Measurements from ENCODE around the gene SERPINF2.
"Not testable (repeated sequence)": the region's sequence is repeated elsewhere in the genome, so short reads cannot be mapped to it uniquely, and the experiment has no call there.

SERPINF2 gene

DNA sequence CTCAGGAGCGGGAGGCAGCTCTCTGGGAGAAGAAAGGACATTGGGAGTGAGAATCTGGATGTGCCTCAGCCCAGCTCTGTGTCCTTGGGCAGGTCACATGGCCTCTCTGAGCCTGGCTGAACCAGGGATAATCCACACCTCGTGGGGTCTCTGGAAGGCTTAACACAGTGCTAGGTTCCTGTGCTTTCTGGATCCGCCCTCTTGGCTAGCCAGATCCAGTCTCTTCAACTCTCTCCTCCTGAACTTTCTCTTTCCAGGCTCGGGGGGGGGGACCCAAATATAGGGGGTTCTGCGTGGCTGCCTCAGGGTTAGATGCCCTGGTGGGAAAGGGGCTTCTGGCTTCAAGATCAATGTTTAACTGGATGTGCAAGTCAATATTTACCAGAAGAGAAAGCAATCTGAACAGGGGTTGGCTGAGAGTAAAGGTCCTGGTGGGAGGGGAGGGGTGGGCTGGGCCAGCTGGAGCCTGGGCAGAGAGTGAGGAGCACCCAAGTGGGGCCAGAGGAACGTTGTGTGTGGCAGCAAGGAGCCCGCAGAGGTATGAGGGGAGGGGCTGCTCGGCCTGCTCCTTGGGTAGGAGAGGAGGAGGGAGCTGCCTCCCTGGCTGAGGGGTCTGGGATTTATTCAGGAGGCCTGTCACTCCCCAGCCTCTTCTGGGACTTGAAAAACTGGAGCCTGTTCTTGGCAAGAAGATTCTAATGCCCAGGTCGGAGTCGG lies at the start of gene SERPINF2:
TSS of gene SERPINF2 (plus strand) at position 501 of the 717 bp plus-strand sequence. CDS start 2,125 bp downstream, outside the sequence.
- no peak for DNase-seq

DNA sequence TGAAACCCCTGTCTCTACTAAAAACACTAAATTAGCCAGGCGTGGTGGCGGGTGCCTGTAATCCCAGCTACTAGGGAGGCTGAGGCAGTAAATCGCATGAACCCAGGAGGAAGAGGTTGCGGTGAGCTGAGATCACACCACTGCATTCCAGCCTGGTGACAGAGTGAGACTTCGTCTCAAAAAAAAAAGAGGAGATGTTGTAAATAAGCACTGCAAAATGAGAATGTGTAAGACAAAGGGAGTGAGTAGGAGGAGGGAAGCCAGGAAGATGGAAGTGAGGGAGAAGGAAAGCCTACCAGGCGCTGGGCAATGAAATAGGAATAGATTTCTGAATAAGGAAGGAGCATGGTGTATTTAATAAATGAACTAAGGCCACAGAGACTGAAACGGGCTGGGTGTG lies 49.3 kb upstream of the SERPINF2 start:
- DNase-seq = no peak

DNA sequence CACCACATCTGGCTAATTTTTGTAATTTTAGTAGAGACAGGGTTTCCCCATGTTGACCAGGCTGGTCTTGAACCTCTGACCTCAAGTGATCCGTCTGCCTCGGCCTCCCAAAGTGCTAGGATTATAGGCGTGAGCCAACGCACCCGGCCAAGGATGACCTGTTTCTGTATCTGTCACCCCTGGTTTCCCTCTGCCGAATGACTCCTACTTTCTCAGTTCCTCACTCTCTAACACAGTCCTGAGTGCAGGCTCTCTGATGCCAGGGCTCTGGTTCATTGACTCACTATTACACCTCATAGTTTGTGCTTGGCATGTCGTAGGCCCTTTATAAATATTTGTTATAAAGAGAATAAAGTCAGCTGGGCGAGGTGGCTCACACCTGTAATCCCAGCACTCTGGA lies 47.3 kb upstream of the SERPINF2 start:
- no peak for DNase-seq

DNA sequence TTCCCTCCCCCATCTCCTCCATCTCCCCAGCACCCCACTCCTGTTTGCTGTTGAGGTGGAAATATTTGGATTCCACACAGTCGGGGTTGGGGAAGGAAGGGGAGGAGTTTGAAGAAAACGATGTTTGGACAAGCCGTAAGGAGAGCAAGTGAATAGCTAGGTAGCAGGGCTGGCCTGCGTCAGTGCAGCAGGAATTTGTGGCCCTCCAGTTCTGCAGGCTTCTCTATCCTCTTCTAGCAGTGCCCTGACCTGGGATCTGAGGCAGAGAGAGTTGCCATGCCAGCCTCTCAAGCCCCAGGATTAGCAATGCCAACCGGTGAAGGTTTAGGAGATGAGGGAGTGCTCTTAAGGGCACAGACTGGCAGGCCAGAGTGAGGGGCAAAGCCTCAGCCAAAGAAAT lies 45.0 kb upstream of the SERPINF2 start:
- no peak for DNase-seq

DNA sequence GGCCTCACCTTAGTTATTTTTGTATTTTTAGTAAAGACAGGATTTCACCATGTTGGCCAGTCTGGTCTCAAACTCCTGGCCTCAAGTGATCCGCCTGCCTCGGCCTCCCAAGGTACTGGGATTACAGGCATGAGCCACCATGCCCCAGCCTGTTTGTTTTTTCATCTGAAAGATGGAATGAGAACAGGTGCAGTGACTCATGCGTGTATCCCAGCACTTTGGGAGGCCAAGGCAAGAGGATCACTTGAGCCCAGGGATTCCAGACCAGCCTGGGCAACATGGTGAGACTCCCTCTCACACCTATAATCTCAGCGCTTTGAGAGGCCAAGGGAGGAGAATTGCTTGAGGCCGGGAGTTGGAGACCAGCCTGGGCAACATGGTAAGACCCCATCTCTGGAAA lies 42.8 kb upstream of the SERPINF2 start:
- not testable (repeated sequence) for DNase-seq

DNA sequence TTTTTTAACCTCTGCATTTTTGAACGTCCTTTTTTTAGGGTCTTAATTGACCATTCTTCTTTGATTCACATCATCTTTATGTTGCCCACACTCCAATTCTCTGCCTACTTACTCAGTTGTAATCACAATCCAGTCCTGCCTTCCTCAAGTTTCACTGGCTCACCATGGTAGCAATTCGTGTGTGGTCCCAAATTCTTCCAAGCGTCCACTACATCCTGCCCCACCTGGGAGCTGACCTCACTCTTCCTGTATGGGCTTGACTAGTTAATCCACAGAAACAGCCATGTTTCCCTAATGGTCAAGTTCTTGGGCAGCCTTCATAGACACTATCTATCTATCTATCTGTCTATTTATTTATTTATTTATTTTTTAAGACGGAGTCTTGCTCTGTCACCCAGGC lies 39.6 kb upstream of the SERPINF2 start:
- DNase-seq = no peak

DNA sequence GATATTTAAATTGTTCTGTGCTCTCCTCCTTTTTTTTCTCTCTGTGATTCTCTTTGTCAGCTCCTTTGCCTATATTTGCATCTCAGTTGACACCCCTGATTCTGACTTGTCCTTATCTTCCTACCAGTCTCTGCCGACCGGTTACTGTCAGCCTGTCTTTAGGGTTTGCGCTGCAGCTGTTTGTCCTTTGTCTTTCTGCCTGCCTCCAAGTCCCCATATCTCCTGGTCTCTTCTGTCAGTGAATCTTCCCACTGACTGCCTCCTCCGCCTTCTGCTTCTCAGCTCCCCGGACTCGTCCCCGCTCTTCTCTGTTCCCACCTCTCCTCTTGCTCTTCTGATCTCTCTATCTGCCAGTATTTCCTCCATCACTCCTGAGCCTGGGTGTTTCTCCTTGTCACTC lies 37.7 kb upstream of the SERPINF2 start:
- DNase-seq = peak; percentile 68

DNA sequence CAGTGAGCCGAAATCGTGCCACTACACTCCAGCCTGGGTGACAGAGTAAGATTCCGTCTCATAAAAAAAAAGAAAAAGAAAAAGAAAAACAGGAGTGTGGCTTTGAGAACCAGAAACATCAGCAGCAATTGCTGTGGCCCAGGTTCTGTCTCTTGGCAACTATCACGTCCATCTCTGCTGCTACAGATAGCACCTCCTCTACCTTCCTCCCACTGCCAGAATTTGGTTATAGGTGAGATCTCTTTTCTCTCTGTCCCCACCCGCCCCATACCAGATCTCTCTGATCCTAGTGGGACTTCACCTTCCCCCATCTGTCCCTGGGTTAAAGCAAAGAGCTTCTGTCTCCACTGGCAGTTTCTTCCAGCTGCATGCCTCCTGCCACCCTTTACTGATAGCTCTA lies 35.6 kb upstream of the SERPINF2 start:
- DNase-seq = no peak

DNA sequence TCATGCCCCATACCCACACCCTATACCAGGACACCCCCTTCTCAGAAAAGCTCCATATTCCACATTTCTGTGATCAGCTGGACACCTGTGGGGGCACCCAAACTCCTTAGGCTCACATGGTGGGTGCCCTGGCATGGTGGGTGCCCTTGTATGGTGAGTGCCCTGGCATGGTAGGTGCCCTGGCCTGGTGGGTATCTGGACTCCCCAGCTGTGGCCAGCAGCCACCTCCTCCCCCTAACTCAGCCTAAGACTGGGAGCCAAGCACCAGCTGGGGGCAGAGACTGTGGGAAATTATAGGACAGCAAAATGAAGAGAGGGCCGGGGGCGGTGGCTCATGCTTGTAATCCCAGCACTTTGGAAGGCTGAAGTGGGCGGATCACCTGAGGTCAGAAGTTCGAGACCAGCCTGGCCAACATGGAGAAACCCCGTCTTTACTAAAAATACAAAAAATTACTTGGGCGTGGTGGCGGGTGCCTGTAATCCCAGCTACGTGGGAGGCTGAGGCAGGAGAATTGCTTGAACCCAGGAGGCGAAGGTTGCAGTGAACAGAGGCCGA lies 33.8 kb upstream of the SERPINF2 start:
- DNase-seq = not testable (repeated sequence)

DNA sequence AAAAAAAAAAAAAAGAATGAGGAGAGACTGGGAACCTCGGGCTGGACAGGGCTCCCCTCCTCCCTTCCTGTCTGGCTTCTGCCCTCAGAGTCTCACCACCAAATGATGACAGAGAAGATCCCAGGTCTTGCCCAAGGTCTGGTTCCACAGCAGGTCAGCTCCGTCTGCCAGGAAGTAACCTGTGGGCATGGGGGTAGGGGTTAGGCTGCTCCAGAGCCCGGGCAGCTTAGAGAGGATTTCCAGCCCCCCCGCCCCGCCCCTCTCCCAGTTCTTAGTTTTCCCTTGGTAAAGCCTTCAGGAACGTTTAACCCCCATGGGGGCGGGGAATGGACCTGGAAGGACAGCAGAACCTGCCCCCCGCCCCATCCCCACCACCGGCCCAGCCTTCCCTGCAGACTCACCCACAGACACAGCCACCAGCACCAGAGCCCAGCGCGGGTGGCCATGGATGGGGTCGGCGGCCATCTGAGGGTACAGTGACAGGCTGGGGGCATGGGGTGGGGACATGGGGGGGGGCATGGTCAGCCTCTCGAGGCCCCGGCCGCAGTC lies 33.2 kb upstream of the SERPINF2 start:
- no peak for DNase-seq

DNA sequence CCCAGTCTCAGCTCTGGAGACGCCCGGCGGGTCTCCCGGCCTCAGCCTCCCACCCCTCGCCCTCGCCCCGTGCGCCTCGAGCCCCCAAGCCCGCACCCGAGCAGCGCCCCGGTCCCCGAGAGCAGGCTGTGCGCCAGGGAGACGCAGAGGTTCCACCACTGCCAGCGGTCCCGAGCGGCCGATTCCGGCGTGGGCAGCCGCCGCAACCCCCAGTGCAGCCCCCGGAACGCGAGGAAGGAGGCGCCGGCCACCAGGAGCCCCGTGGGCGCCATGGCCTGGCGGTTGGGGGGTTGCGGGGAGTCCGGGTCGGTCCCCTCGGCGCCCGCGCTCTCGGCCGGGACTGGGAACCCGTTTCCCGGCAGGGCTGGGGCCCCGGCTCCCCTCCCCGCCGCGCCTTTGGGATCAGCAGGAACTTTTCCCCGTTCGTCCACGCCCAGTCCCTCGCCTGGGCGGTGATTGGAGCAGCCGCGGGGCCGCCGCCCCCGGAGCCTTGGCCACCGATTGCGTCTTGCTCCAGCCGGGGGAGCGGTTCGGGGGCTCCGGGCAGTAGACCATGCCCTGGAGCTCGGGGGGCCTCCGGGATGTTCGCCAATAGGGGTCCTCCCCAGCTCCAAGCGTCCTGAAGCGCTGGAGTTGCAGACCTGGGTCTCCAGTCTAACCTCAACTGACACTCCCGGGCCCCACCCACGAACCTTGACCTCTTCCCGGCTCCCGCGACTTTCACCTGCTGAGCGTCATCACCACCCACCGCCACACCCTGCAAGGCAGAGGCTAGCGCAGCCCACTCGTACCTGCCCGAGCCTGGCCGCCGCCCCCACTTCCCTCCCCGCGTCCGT lies 32.5 kb upstream of the SERPINF2 start, which contains the start of gene TLCD2:
TSS of gene TLCD2 (minus strand) at position 407 of the 836 bp plus-strand sequence. CDS start at position 272, 135 bp downstream.
- peak; percentile 24 for DNase-seq

DNA sequence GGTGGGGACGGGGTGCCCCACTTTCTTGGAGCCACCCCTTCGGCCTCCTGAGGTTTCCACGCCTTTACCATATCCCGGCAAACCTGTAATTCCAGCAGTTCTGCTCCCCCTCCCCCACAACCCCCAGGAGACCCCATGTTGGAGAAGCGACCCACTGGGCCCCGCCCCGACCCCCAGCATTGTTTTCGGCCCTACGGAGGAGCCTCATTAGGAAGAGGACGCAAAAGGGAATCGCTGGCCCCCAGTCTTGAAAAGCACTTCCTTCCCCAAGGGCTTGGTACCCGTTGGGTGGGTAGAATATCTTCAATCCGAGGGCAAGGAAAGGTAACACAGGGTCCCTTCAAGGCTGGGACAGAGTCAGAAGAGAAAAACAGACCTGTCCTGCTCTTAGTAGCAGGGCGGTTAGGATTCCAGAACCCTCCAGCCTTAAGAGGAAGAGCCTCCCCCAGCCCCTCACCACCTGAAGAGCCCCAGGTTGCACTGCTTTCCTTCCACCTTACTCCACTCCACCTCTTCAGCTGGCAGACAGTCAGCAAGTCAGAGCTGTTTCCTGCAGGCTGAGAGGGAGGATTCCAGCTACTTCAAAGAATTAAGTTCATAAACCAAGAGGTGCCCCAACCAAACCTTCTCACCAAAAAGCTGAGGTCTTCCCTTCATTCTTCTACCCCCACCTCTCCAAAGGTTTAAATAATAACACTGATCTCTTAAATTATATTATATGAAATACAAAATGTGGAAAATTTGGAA lies 31.7 kb upstream of the SERPINF2 start:
- no peak for DNase-seq

DNA sequence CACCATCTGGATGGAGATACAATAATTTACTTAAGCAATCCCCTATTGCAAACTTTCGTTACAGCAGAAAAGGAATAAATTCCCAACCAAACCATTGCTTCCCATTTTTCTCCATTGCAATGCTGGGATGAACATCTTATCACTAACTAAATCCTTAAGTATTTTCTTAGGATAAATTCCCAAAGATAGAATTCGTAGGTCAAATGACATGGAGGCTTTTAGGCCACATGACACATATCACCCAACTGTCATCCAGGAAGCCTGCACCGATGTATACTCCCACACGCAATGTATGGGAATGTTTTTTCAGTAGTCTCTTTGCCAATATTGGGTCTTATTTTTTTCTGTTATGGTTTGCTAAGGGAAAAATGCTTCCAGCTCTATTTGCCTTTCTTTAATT lies 30.9 kb upstream of the SERPINF2 start:
- no peak for DNase-seq

DNA sequence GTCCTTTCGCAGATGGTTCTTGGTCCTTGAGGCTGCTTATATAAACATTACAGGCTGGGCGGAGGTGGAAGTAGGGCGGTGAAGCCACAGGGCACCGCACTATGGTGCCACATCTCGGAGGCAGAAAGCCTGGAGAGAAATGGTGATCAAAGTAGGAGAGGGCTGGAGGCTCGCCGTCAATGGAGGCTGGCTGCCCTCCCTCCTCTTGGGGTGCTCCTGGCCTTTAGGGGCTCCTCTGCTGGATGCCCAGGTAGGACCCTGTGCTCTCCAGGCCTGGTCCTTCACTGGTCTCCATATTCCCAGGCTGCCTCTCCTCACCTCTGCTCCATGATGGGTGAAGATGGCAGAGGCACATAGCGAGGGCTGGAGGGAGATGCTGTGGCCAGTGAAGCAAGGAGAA lies 30.4 kb upstream of the SERPINF2 start:
- no peak for DNase-seq

DNA sequence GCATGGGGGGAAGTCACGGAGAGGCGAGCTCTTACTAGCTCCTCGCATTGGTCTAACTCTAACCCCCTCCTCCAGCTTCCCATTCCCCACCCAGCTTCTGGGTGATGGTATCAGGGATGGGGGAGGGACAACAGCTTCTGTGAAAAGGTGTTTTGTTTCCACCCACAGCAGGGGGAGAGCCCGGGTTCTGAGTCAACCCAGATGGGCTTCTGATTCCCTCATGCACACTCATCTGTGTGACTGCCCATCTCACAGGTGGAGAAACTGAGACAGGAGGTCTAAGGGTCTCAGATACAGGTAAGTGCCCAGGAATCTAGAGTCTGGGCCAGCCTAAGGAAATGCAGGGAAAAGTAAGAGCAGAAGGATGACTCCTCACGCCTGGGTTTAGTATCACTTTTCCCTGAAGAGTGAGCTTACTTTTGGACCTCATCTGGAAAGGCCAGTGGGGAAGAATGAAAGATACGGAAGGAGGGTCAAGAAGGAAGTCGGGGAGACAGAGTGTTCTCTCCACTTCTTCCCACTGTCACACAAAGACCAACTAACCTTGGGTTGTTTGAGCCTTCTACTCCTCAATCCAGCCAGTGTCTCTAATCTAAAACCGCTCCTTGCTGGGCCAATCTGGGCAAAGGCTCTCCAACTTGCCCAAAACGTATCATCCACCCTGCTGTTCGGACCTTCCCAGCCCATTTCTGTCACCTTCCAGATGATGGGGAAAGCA lies 29.4 kb upstream of the SERPINF2 start:
- no peak for DNase-seq

DNA sequence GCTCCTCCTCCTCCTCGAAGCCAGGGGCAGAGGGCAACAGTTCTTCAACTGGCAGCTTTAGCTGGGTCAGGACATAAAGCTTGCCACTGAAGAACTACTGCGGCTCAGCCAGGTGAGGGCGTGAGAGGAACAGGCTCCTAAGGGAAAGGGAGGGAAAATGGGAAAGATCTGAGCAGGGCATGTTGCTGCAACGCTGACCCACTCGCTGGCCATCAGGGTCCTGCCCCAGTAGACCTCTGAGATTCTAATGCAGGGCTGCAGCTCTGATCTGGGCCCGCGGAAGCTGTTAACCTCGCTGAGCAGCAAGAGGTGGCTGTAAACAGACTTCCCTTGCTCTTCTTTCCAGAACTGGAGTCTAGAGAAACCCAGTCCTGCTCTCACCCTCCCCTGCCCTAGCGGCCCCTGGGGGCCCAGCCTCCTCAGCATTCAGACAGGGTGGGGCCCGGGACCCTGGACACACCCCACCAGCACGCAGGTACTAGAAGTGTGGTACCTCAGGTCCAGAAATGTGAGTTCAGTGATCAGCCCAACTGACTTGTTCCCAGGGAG lies 28.7 kb upstream of the SERPINF2 start:
- DNase-seq = peak; percentile 58

DNA sequence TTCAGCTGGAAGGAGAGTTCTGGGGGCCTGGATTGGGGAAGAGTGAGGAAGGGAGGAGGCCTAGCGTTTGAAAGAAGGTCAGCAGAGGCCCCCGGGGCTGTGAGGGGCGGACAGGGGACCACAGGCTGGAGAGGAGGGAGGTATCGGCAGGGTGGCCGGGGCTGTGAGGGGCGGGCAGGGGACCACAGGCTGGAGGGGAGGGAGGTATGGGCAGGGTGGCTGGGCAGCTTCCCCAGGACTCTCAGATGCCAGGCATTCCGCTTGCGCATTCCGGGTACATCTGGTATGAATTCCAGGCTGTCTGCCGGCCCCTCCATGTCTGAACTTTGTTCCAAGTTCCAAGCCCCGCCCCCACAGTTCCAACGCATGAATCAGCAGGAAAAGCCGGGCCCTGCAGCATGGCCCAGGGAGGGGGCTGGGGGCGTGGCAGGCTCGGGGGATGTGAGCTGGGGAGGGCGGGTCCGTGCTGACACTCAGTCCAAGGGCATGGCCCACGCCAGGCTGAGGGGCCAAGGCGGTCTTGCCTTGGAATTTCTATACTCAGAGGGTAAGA lies 28.2 kb upstream of the SERPINF2 start:
- peak; percentile 85 for DNase-seq

DNA sequence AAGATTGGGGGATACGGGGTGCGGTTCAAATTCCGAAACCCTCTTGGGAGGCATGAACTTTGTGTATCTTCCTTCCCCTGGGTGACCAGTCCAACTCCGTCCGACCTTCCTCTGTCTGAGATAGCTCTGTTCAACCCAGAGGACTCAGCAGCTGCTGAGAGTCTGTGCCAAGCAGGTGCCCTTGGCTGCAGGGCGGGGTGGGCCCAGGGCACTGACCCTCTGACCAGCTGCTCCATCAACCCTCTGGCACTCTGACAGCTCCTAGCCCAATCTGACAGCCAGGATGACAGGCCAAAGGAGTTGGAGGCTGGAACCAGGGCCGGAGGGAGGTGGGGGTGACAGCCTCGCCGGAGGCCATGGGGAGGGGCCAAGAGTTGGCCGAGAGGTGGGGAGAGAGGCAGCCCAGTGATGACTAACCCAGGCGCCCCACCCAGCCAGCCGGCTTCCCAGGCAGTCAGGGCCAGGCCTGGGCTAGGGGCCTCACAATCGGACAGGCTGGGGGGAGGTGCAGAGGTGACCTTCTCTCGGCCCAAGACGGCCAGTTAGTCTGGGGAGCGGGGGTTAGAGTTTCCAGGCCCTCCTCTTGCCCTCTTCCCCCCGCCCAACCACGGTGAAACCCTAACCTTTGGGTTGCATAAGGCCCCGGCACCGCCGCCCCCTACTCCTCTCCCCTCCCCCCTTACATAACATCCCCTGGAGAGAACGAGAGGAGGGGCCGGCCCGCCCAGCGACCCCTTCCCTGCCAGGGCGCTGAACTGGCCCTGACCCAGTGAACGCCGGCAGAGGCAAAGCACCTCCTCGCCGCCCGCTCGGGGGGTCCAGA lies 27.5 kb upstream of the SERPINF2 start:
- DNase-seq = peak; percentile 69

DNA sequence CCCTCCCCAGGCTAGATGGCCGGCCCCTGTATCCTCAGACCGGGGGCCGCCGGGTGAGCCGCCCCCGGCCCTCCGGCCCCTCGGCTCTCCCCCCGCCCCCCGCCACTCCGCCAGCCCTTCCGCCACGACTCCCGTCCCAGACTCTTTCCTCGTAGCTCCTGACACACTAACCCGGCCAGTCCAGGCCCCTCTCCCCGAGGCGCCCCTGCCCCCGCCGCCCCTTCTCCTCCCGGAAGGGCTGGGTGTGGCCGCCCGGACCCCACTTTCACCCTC lies 26.9 kb upstream of the SERPINF2 start:
- no peak for DNase-seq

DNA sequence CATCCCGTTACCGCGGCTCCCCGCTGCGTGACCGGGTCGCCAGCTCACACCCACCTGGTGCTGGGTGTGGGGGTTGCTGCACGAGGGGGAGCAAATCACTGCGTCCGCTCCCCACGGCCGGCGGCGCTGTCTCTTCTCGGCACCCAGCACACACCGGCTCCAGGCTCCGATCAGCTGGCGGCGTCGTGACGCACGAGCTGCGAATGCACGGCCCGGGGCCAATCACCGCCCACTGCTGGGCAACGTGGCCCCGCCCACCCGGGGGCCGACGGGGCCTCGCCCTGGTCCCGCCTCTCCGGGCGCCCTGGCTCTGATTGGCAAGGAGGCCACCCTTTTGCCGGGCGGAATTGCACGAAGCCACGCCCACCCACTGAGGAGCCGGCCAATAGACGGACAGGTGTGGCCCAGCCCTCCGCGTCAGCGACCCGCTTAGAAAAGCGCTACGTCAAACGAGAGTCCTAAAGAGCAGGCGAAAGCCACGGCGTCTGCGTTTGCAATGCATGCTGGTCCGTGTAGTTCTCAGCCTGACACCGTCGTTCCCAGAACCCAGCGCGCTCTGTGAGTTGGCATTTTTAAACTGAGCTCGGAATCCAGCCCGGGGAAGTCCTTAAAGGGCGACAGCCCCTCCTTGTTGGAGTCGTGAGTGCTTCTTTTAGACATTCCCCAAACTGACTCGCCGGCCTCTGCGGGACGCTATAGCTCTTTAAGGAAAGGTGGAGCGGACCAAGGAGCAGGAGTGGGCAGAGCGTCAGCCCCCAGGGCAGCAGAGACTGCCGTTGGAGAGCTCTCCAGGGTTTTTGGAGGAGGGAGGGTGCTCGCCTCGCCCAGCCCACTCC lies 26.4 kb upstream of the SERPINF2 start:
- peak; percentile 99 for DNase-seq
